Measurements from ENCODE around the gene TRIO. TPM values are rescaled to one million over a fixed set of nuclear protein-coding genes. Genes with fewer than 3 reads are reported as not detected.
"Not testable (repeated sequence)": the region's sequence is repeated elsewhere in the genome, so short reads cannot be mapped to it uniquely, and the experiment has no call there.

Gene TRIO
- total RNA-seq, 2 donors from 2014 or later, result 62.0 to 137 TPM

DNA sequence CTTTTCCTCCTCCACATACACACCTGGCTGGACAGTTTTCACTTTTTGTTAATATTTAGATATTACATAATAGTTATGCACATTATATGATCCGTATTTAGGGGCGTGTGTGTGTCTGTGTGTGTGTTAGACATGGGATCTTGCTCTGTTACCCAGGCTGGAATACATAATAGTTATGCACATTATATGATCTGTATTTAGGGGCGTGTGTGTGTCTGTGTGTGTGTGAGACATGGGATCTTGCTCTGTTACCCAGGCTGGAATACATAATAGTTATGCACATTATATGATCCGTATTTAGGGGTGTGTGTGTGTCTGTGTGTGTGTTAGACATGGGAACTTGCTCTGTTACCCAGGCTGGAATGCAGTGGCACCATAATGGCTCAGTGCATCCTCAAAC, 239.5 kb downstream of the TRIO start:
- no peaks in the 10 kb centered on the region for H3K4me1 ChIP-seq
- no peak overlapping the region for H3K27ac ChIP-seq
- H3K4me3 ChIP-seq, result no peak overlapping the region
- H3K36me3 ChIP-seq (replicated peaks in 1 of 2; ENCODE audit: insufficient read depth in 1 of 2, low read depth in 2 of 2), result peaks cover 3 to 19% of the 10 kb centered on the region in 2 donors
- H3K27me3 ChIP-seq, result no peaks in the 10 kb centered on the region
- intact Hi-C loops (cut with DNase I), result no loop called here
- H3K9me3 ChIP-seq, result no peaks in the 10 kb centered on the region
- no peak for TF ChIP-seq POLR2A (IDR thresholded peaks at IDR 0.05)
- TF ChIP-seq CTCF (IDR thresholded peaks at IDR 0.05), result no peak
- no peak for DNase-seq
- ATAC-seq, result no peak
- WGBS, 2 donors, result 87 to 94% methylated on average over 4 of the region's 4 CpGs

DNA sequence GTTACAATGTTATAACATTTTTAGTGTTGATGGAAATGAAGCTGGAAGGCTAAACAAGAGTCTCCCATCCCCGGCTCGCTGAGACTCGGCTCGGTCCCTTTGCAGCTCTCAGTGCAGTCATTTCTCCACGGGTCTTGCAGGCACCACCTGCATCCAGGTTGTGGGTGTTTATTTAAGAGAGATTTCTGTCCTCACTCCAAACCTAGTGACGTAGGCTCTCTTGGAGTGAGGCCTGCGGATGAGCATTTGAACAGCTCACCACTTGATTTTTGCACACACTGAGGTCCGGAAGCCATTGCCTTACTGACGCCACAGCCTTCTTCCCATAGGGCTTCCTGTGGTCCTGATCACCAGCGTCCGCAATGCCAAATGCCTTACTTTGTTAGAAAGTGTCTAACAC, 240.8 kb downstream of the TRIO start:
- Histone ChIP-seq H3K27ac (no peak overlapping the region), H3K4me1 (no peaks in the 10 kb centered on the region), H3K4me3 (no peak overlapping the region), H3K27me3 (no peaks in the 10 kb centered on the region), H3K36me3 (replicated peaks in 1 of 2; ENCODE audit: insufficient read depth in 1 of 2, low read depth in 2 of 2) (peaks cover 0 to 19% of the 10 kb centered on the region in 2 donors), H3K9me3 (no peaks in the 10 kb centered on the region)
- ATAC-seq, result no peak
- DNase-seq, result peak in 1 of 4 donors; percentile 48
- TF ChIP-seq CTCF (IDR thresholded peaks at IDR 0.05) (no peak), POLR2A (IDR thresholded peaks at IDR 0.05) (no peak)
- intact Hi-C loops (cut with DNase I), result no loop called here
- WGBS, 2 donors, result 82 to 88% methylated on average over 11 of the region's 11 CpGs

DNA sequence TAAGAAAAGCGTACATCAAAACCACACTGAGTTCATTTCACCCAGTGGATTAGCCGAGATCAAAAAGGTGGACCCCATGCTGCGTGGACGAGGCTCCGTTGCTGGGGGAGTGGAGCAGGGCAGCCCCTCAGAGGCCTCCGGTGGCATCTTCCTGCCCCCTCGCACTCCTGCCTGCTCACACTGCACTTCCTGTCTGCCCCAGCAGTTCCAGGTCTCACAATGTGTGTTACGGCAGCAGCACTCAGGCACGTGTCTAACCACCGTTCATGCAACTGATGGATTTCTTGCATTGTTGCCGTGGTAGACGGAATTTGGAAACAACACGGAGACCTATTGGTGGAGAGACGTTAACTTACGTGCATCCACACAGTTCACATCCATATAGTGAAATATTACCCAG, 241.9 kb downstream of the TRIO start:
- no peak for TF ChIP-seq POLR2A (IDR thresholded peaks at IDR 0.05)
- TF ChIP-seq CTCF (IDR thresholded peaks at IDR 0.05), result no peak
- peaks cover 1 to 12% of the 10 kb centered on the region in 2 donors for H3K36me3 ChIP-seq (replicated peaks in 1 of 2; ENCODE audit: insufficient read depth in 1 of 2, low read depth in 2 of 2)
- H3K9me3 ChIP-seq, result no peaks in the 10 kb centered on the region
- no peaks in the 10 kb centered on the region for H3K4me1 ChIP-seq
- intact Hi-C loops (cut with DNase I), result no loop called here
- H3K27ac ChIP-seq, result no peak overlapping the region
- no peak for DNase-seq
- ATAC-seq, result no peak
- 88 to 90% methylated on average over 15 of the region's 15 CpGs for WGBS, 2 donors
- no peaks in the 10 kb centered on the region for H3K27me3 ChIP-seq
- no peak overlapping the region for H3K4me3 ChIP-seq

DNA sequence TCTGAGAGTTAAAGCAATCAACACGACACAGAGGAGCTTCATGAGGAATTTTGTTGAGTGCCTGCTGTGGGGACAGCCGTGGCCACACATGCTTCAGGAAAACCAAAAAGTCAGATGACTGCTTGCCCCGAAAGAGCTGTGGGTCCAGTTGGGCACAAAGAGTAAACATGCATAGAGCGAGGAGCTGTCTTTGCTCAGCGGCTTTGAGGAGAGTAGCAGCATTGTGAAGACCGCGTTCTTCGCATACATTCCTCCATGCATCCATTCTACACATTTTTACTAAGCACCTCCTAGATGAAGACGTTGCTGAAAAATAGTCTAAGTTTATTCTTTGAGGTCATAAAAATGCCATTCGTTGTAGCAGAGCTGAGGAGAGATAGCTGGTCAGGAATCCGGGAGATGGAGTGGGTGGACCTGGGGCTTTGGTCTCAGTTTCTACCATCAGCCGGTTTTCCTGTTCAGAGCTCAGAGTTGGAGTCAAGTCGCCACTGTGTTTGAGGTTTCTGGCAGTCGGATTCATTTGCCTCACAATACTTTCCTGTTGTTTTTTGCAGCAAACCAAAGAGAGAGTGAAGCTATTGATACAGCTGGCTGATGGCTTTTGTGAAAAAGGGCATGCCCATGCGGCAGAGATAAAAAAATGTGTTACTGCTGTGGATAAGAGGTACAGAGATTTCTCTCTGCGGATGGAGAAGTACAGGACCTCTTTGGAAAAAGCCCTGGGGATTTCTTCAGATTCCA, 243.9 kb downstream of the TRIO start:
- Histone ChIP-seq H3K9me3 (no peaks in the 10 kb centered on the region), H3K27ac (no peak overlapping the region), H3K4me3 (no peak overlapping the region), H3K27me3 (no peaks in the 10 kb centered on the region), H3K4me1 (no peaks in the 10 kb centered on the region), H3K36me3 (replicated peaks in 1 of 2; ENCODE audit: insufficient read depth in 1 of 2, low read depth in 2 of 2) (peaks cover 7 to 18% of the 10 kb centered on the region in 2 donors)
- 73 to 76% methylated on average over 16 of the region's 16 CpGs for WGBS, 2 donors
- DNase-seq, result no peak
- no peak for ATAC-seq
- TF ChIP-seq CTCF (IDR thresholded peaks at IDR 0.05), result no peak
- TF ChIP-seq POLR2A (IDR thresholded peaks at IDR 0.05), result no peak
- intact Hi-C loops (cut with DNase I), result no loop called here

GRCh38 chr5:14388741-14389140, 245.6 kb downstream of the TRIO start:
- Histone ChIP-seq H3K36me3 (replicated peaks in 1 of 2; ENCODE audit: insufficient read depth in 1 of 2, low read depth in 2 of 2) (peaks cover 7 to 13% of the 10 kb centered on the region in 2 donors), H3K27me3 (no peaks in the 10 kb centered on the region)
- no peak for ATAC-seq

GRCh38 chr5:14392552-14392951, 249.4 kb downstream of the TRIO start:
- 96 to 97% methylated on average over 10 of the region's 10 CpGs for WGBS, 2 donors
- intact Hi-C loops (cut with DNase I); ATAC-seq; H3K9me3 ChIP-seq; H3K4me3 ChIP-seq; H3K27ac ChIP-seq; H3K4me1 ChIP-seq; DNase-seq; H3K27me3 ChIP-seq: not testable (repeated sequence)
- peaks cover 7 to 21% of the 10 kb centered on the region in 2 donors for H3K36me3 ChIP-seq (replicated peaks in 1 of 2; ENCODE audit: insufficient read depth in 1 of 2, low read depth in 2 of 2)

More at GRCh38 chr5:14388741-14389140, 245.6 kb downstream of the TRIO start:
- DNase-seq, result no peak
- H3K9me3 ChIP-seq, result no peaks in the 10 kb centered on the region
- no peak for TF ChIP-seq CTCF (IDR thresholded peaks at IDR 0.05)
- no peak for TF ChIP-seq POLR2A (IDR thresholded peaks at IDR 0.05)
- intact Hi-C loops (cut with DNase I), result no loop called here
- H3K4me3 ChIP-seq, result no peak overlapping the region
- H3K27ac ChIP-seq, result no peak overlapping the region
- no peaks in the 10 kb centered on the region for H3K4me1 ChIP-seq
- 69 to 80% methylated on average over 1 of the region's 1 CpG for WGBS, 2 donors
